SK-N-SH treated with all-trans-retinoic acid at 6 μM for 48 hours (cell line): ENCODE data around the gene ANO10.

ENCODE experiments used
- ARNTL ChIP-seq: fragments of 450-650 bp; formaldehyde crosslinking; IDR thresholded peaks from 2 replicates; pipeline ENCODE4 v1.5.0; 2020; ENCODE audit warnings: low read depth, mild to moderate bottlenecking, moderate library complexity, borderline replicate concordance
- GLIS3 ChIP-seq: fragments of 250-450 bp; sonication (Bioruptor Pico); IDR thresholded peaks from 2 replicates; pipeline ENCODE4 v1.5.0; 2020; ENCODE audit warnings: mild to moderate bottlenecking, moderate library complexity
- RARB ChIP-seq: fragments of 250-450 bp; sonication (Bioruptor Pico); IDR thresholded peaks from 2 replicates; pipeline ENCODE4 v1.8.0; 2021; ENCODE audit warnings: mild to moderate bottlenecking, moderate library complexity
- TOX ChIP-seq: fragments of 250-450 bp; sonication (Bioruptor Pico); IDR thresholded peaks from 2 replicates; pipeline ENCODE4 v1.8.0; 2021; ENCODE audit warnings: mild to moderate bottlenecking, moderate library complexity, borderline replicate concordance
- ZFP3 ChIP-seq: fragments of 250-450 bp; sonication (Bioruptor Pico); IDR thresholded peaks from 2 replicates; pipeline ENCODE4 v1.5.0; 2020; ENCODE audit warnings: mild to moderate bottlenecking, moderate library complexity
- ZFP30 ChIP-seq: fragments of 450-650 bp; formaldehyde crosslinking; IDR thresholded peaks from 2 replicates; pipeline ENCODE4 v1.5.0; 2022; ENCODE audit warnings: mild to moderate bottlenecking, moderate library complexity
- TF ChIP-seq, protein P1 (sequence below): fragments of 250-450 bp; sonication (Bioruptor Pico); IDR thresholded peaks from 2 replicates; pipeline ENCODE4 v1.5.1; 2020; ENCODE audit warnings: low read depth, mild to moderate bottlenecking, moderate library complexity
- TF ChIP-seq, protein P2 (sequence below): fragments of 250-450 bp; sonication (Bioruptor Pico); IDR thresholded peaks from 2 replicates; pipeline ENCODE4 v1.8.0; 2020; ENCODE audit warnings: mild to moderate bottlenecking, moderate library complexity, borderline replicate concordance
- TF ChIP-seq, protein P3 (sequence below): fragments of 250-450 bp; sonication (Bioruptor Pico); IDR thresholded peaks from 2 replicates; pipeline ENCODE4 v1.5.0; 2020; ENCODE audit warnings: mild to moderate bottlenecking, moderate library complexity

DNA sequence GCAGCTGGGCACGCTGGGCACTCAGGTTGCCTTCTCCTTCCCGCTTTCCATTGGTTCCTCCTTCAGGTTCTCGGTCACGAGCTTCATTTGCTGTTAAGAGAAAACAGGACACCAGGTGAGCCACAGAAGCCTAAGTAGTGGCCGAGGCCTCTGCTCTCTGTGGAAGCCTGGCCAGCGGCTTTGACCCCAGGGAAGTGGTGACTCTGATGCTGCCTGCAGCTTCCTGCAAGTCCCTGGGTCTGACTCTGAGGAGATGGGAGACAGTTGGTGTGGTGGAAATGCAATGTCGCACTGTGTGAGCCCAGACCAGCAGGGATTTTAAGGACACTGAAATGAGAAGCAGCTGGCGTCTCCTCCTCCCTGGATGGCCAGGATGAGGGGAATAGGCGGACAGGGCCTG lies 254.9 kb downstream of the ANO10 start:
- TF ChIP-seq, protein P1, sequence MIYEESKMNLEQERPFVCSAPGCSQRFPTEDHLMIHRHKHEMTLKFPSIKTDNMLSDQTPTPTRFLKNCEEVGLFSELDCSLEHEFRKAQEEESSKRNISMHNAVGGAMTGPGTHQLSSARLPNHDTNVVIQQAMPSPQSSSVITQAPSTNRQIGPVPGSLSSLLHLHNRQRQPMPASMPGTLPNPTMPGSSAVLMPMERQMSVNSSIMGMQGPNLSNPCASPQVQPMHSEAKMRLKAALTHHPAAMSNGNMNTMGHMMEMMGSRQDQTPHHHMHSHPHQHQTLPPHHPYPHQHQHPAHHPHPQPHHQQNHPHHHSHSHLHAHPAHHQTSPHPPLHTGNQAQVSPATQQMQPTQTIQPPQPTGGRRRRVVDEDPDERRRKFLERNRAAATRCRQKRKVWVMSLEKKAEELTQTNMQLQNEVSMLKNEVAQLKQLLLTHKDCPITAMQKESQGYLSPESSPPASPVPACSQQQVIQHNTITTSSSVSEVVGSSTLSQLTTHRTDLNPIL (CRISPR knock-in tag): no peak
- TF ChIP-seq GLIS3 (CRISPR knock-in tag): no peak
- TF ChIP-seq, protein P2, sequence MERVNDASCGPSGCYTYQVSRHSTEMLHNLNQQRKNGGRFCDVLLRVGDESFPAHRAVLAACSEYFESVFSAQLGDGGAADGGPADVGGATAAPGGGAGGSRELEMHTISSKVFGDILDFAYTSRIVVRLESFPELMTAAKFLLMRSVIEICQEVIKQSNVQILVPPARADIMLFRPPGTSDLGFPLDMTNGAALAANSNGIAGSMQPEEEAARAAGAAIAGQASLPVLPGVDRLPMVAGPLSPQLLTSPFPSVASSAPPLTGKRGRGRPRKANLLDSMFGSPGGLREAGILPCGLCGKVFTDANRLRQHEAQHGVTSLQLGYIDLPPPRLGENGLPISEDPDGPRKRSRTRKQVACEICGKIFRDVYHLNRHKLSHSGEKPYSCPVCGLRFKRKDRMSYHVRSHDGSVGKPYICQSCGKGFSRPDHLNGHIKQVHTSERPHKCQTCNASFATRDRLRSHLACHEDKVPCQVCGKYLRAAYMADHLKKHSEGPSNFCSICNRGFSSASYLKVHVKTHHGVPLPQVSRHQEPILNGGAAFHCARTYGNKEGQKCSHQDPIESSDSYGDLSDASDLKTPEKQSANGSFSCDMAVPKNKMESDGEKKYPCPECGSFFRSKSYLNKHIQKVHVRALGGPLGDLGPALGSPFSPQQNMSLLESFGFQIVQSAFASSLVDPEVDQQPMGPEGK (CRISPR knock-in tag): no peak
- TF ChIP-seq ARNTL (CRISPR knock-in tag): no peak
- TF ChIP-seq RARB: no peak
- TF ChIP-seq ZFP3 (CRISPR knock-in tag): no peak
- no peak for TF ChIP-seq ZFP30
- TF ChIP-seq, protein P3, sequence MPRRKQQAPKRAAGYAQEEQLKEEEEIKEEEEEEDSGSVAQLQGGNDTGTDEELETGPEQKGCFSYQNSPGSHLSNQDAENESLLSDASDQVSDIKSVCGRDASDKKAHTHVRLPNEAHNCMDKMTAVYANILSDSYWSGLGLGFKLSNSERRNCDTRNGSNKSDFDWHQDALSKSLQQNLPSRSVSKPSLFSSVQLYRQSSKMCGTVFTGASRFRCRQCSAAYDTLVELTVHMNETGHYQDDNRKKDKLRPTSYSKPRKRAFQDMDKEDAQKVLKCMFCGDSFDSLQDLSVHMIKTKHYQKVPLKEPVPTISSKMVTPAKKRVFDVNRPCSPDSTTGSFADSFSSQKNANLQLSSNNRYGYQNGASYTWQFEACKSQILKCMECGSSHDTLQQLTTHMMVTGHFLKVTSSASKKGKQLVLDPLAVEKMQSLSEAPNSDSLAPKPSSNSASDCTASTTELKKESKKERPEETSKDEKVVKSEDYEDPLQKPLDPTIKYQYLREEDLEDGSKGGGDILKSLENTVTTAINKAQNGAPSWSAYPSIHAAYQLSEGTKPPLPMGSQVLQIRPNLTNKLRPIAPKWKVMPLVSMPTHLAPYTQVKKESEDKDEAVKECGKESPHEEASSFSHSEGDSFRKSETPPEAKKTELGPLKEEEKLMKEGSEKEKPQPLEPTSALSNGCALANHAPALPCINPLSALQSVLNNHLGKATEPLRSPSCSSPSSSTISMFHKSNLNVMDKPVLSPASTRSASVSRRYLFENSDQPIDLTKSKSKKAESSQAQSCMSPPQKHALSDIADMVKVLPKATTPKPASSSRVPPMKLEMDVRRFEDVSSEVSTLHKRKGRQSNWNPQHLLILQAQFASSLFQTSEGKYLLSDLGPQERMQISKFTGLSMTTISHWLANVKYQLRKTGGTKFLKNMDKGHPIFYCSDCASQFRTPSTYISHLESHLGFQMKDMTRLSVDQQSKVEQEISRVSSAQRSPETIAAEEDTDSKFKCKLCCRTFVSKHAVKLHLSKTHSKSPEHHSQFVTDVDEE (CRISPR knock-in tag): no peak
- no peak for TF ChIP-seq TOX (CRISPR knock-in tag)
